Measurements from ENCODE around the gene COPB1. TPM values are rescaled to one million over a fixed set of nuclear protein-coding genes. Genes with fewer than 3 reads are reported as not detected.

COPB1 gene
- total and polyA plus RNA-seq, 2 of the 8 experiments (the other 6 are each of a cell fraction or from before 2014, with no cell fraction given) = 28.7 to 72.1 TPM

DNA sequence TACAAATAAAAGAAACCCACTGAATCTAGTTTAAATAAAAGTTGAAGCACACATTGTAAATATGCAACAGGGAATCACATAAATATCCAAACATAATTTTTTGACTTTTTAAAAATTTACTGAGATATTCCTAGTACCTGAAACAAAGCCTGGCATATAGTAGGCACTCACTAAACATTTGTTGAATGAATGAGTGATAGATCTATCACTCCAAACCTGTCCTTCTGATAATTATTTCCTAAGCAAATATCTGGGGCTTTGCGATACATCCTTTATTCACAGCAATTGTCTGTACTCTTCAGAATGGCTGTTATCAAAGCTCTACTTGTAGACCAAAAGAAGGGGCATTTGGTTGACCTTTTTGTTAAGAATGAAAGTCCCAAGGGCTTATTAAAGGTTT lies 23.2 kb upstream of the COPB1 start:
- DNase-seq (ENCODE audit: low read depth in 1 of 2, low spot score in 2 of 2) (no peak), FAIRE-seq (no peak)
- H3K18ac ChIP-seq (ENCODE audit: extremely low read depth, low read length) = no peak overlapping the region
- H4K5ac ChIP-seq (ENCODE audit: insufficient read length, low read depth, low read length) = no peak overlapping the region
- 92% methylated on average over 1 of the region's 1 CpG; no CpG with 5 or more reads in 1 of the 2 experiments for WGBS, 2 experiments (ENCODE audit: extremely low coverage in 1 of 2, insufficient coverage in 1 of 2, insufficient read length in 1 of 2, insufficient replicate concordance in 2 of 2, low coverage in 1 of 2, low lambda C conversion rate in 2 of 2, missing lambda C conversion rate in 1 of 2)
- no peak overlapping the region for H3K27ac ChIP-seq (ENCODE audit: low read depth, low read length)
- H3K56ac ChIP-seq (replicated peaks; ENCODE audit: insufficient read length, low read depth, low read length) = no peak overlapping the region
- H2BK15ac ChIP-seq (ENCODE audit: low read length) = no peak overlapping the region
- no peak overlapping the region for H3K4ac ChIP-seq (replicated peaks; ENCODE audit: insufficient read length, low read depth, low read length)
- no peak overlapping the region for H4K8ac ChIP-seq (ENCODE audit: extremely low read depth, insufficient read depth, low read length)
- no peak overlapping the region for H2BK20ac ChIP-seq (ENCODE audit: low read length)
- no peaks in the 10 kb centered on the region for H3K79me1 ChIP-seq (ENCODE audit: low read depth, low read length)
- H3K23ac ChIP-seq (ENCODE audit: insufficient read length) = no peak overlapping the region
- no peak overlapping the region for H2AK5ac ChIP-seq (ENCODE audit: low read depth, low read length)
- no peaks in the 10 kb centered on the region for H4K20me1 ChIP-seq (replicated peaks in 1 of 2; ENCODE audit: control insufficient read depth in 1 of 2, insufficient read depth in 2 of 2, low read length in 2 of 2)
- ChIA-PET POLR2A (ENCODE audit: partially characterized antibody) (interaction anchor here (0.7 kb wide), 1 partner anchor 14 kb away, joined by 3 read pairs; no protein-coding TSS in a partner anchor), CTCF (ENCODE audit: partially characterized antibody) (interaction anchor here (0.6 to 2.6 kb wide), 3 partner anchors 10 to 384 kb away, joined by 3 to 11 read pairs (median 5); no protein-coding TSS in a partner anchor)
- H2BK12ac ChIP-seq (ENCODE audit: low read depth, low read length) = no peak overlapping the region
- no peak overlapping the region for H2BK120ac ChIP-seq (replicated peaks; ENCODE audit: low read depth, low read length)
- H3K27me3 ChIP-seq (replicated peaks in 1 of 4; ENCODE audit: control insufficient read depth in 3 of 4, extremely low read depth in 1 of 4, insufficient read depth in 3 of 4, low read length in 3 of 4) = no peaks in the 10 kb centered on the region
- no peaks in the 10 kb centered on the region for H3K9me3 ChIP-seq (ENCODE audit: insufficient read depth in 2 of 2, low read depth in 1 of 2, low read length in 1 of 2)
- TF ChIP-seq SP4 (IDR thresholded peaks at IDR 0.05; ENCODE audit: low read length) (no peak), HDAC2 (IDR thresholded peaks at IDR 0.05; ENCODE audit: borderline replicate concordance in 1 of 2, low read depth in 2 of 2, low read length in 2 of 2) (no peak), SIX5 (IDR thresholded peaks at IDR 0.05; ENCODE audit: low read depth, low read length) (no peak)
- peaks cover 0 to 2% (median 0%) of the 10 kb centered on the region in 4 experiments; a peak in 2 of 7 replicates for H3K4me1 ChIP-seq (replicated peaks in 1 of 4; ENCODE audit: control insufficient read depth in 3 of 4, insufficient read depth in 4 of 4, low read length in 3 of 4)
- no peak overlapping the region for H4K91ac ChIP-seq (replicated peaks; ENCODE audit: insufficient read length, low read length)
- H3K79me2 ChIP-seq (ENCODE audit: control insufficient read depth in 1 of 2, insufficient read depth in 2 of 2, low read length in 2 of 2) = peaks cover 0 to 17% of the 10 kb centered on the region in 2 experiments; a peak in 3 of 4 replicates
- peaks cover 4% of the 10 kb centered on the region for H3K23me2 ChIP-seq (ENCODE audit: low read depth, low read length)
- no peak overlapping the region for H3K14ac ChIP-seq (ENCODE audit: insufficient read length)
- no peak overlapping the region for H3K9ac ChIP-seq (replicated peaks in 1 of 4; ENCODE audit: extremely low read depth in 1 of 4, low read depth in 3 of 4, low read length in 3 of 4)
- H3K36me3 ChIP-seq (ENCODE audit: control insufficient read depth in 2 of 4, insufficient read depth in 4 of 4, low read length in 3 of 4) = peaks cover 0 to 6% (median 0%) of the 10 kb centered on the region in 4 experiments; a peak in 2 of 8 replicates
- H2BK5ac ChIP-seq (ENCODE audit: low read depth, low read length) = no peak overlapping the region
- H3K4me2 ChIP-seq (ENCODE audit: insufficient read depth in 1 of 2, low read depth in 2 of 2, low read length in 2 of 2) = no peak overlapping the region
- H2AFZ ChIP-seq (ENCODE audit: low read length) = no peak overlapping the region
- no peak overlapping the region for H3K4me3 ChIP-seq (ENCODE audit: extremely low read depth in 1 of 4, insufficient read depth in 2 of 4, low read depth in 3 of 4, low read length in 4 of 4)

Measured in H1 (cell line).